Sigmoid colon (tissue), 4 donors: Measurements from ENCODE around the gene ZNF554.

Experiments
- EP300 ChIP-seq, 4 donors: sonication (generic); formaldehyde crosslinking; IDR thresholded peaks; one replicate each; pipeline ENCODE4 v1.6.1; 2017; ENCODE audit warnings: antibody characterized with exemption in 4 of 4
- POLR2A ChIP-seq, 2 donors: fragments of 450-650 bp; IDR thresholded peaks; one replicate each; pipeline ENCODE4 v1.6.1; 2016; ENCODE audit warnings: antibody characterized with exemption in 2 of 2, mild to moderate bottlenecking in 2 of 2, moderate library complexity in 2 of 2
- POLR2AphosphoS5 ChIP-seq, 4 donors: sonication (generic); formaldehyde crosslinking; IDR thresholded peaks; one replicate each; pipeline ENCODE4 v1.6.1; 2017; ENCODE audit warnings: antibody characterized with exemption in 4 of 4
- TF ChIP-seq, protein P1 (sequence below), 4 experiments: fragments of 450-650 bp in 3 of 4; fragments of 200-600 bp in 1 of 4; IDR thresholded peaks; one replicate each; pipeline ENCODE4 v1.5.1; 2016 to 2019; ENCODE audit warnings: antibody characterized with exemption in 4 of 4, mild to moderate bottlenecking in 3 of 4, moderate library complexity in 2 of 4

- TF ChIP-seq, protein P1, sequence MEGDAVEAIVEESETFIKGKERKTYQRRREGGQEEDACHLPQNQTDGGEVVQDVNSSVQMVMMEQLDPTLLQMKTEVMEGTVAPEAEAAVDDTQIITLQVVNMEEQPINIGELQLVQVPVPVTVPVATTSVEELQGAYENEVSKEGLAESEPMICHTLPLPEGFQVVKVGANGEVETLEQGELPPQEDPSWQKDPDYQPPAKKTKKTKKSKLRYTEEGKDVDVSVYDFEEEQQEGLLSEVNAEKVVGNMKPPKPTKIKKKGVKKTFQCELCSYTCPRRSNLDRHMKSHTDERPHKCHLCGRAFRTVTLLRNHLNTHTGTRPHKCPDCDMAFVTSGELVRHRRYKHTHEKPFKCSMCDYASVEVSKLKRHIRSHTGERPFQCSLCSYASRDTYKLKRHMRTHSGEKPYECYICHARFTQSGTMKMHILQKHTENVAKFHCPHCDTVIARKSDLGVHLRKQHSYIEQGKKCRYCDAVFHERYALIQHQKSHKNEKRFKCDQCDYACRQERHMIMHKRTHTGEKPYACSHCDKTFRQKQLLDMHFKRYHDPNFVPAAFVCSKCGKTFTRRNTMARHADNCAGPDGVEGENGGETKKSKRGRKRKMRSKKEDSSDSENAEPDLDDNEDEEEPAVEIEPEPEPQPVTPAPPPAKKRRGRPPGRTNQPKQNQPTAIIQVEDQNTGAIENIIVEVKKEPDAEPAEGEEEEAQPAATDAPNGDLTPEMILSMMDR (IDR thresholded peaks at IDR 0.05): no peak
- no peak for TF ChIP-seq EP300 (IDR thresholded peaks at IDR 0.05)
- no peak for TF ChIP-seq POLR2A (IDR thresholded peaks at IDR 0.05)
- TF ChIP-seq POLR2AphosphoS5 (IDR thresholded peaks at IDR 0.05): no peak
Observed at GRCh38 chr19:2791876-2792275, 27.8 kb upstream of the ZNF554 start.
